ENCODE measurements around the gene UPB1. TPM values are rescaled to one million over a fixed set of nuclear protein-coding genes. Genes with fewer than 3 reads are reported as not detected.

Gene UPB1
- total and polyA plus RNA-seq, 2 experiments from 2014 or later = 0.39 to 1.6 TPM

GRCh38 chr22:24473284-24473683 is 21.8 kb upstream of the UPB1 start:
- Histone ChIP-seq H3K4me2 (no peak overlapping the region), H2AFZ (no peak overlapping the region), H3K27me3 (no peaks in the 10 kb centered on the region), H3K4me1 (ENCODE audit: insufficient read depth) (no peaks in the 10 kb centered on the region), H3K79me2 (no peaks in the 10 kb centered on the region), H3K36me3 (replicated peaks; ENCODE audit: insufficient read depth, low read depth) (no peaks in the 10 kb centered on the region), H4K20me1 (ENCODE audit: insufficient read depth, poor library complexity, severe bottlenecking) (no peaks in the 10 kb centered on the region), H3K9me3 (ENCODE audit: low read depth) (no peaks in the 10 kb centered on the region), H3K27ac (no peak overlapping the region), H3K9me2 (replicated peaks; ENCODE audit: insufficient read depth) (no peaks in the 10 kb centered on the region), H3K4me3 (no peak overlapping the region)
- no peak for DNase-seq (ENCODE audit: low spot score)
- TF ChIP-seq CTCF (IDR thresholded peaks at IDR 0.05; ENCODE audit: poor library complexity) (no peak), EZH2phosphoT487 (IDR thresholded peaks at IDR 0.05; ENCODE audit: low read depth, severe bottlenecking, unreplicated experiment) (no peak), EZH2 (IDR thresholded peaks at IDR 0.05; ENCODE audit: borderline replicate concordance) (no peak)

GRCh38 chr22:24474221-24474620 is 20.9 kb upstream of the UPB1 start:
- Histone ChIP-seq H3K4me3 (no peak overlapping the region), H3K36me3 (replicated peaks; ENCODE audit: insufficient read depth, low read depth) (no peaks in the 10 kb centered on the region), H3K9me3 (ENCODE audit: low read depth) (no peaks in the 10 kb centered on the region), H3K79me2 (no peaks in the 10 kb centered on the region), H3K27me3 (no peaks in the 10 kb centered on the region), H2AFZ (no peak overlapping the region), H4K20me1 (ENCODE audit: insufficient read depth, poor library complexity, severe bottlenecking) (no peaks in the 10 kb centered on the region), H3K4me2 (no peak overlapping the region), H3K4me1 (ENCODE audit: insufficient read depth) (no peaks in the 10 kb centered on the region), H3K27ac (no peak overlapping the region), H3K9me2 (replicated peaks; ENCODE audit: insufficient read depth) (no peaks in the 10 kb centered on the region)
- TF ChIP-seq CTCF (IDR thresholded peaks at IDR 0.05; ENCODE audit: poor library complexity) (no peak), EZH2 (IDR thresholded peaks at IDR 0.05; ENCODE audit: borderline replicate concordance) (no peak), EZH2phosphoT487 (IDR thresholded peaks at IDR 0.05; ENCODE audit: low read depth, severe bottlenecking, unreplicated experiment) (no peak)
- 38% methylated on average over 3 of the region's 3 CpGs for WGBS (ENCODE audit: low lambda C conversion rate, missing lambda C conversion rate)
- DNase-seq (ENCODE audit: low spot score) = peak; percentile 34

- Histone ChIP-seq H3K9me2 (replicated peaks; ENCODE audit: insufficient read depth) (no peaks in the 10 kb centered on the region), H2AFZ (no peak overlapping the region), H3K36me3 (replicated peaks; ENCODE audit: insufficient read depth, low read depth) (no peaks in the 10 kb centered on the region), H3K27ac (no peak overlapping the region), H3K27me3 (no peaks in the 10 kb centered on the region), H3K9me3 (ENCODE audit: low read depth) (no peaks in the 10 kb centered on the region), H3K79me2 (no peaks in the 10 kb centered on the region), H3K4me1 (ENCODE audit: insufficient read depth) (no peaks in the 10 kb centered on the region), H4K20me1 (ENCODE audit: insufficient read depth, poor library complexity, severe bottlenecking) (no peaks in the 10 kb centered on the region), H3K4me3 (no peak overlapping the region), H3K4me2 (no peak overlapping the region)
- WGBS (ENCODE audit: low lambda C conversion rate, missing lambda C conversion rate) = 78% methylated on average over 5 of the region's 5 CpGs
- DNase-seq (ENCODE audit: low spot score) = no peak
- TF ChIP-seq CTCF (IDR thresholded peaks at IDR 0.05; ENCODE audit: poor library complexity) = no peak
- no peak for TF ChIP-seq EZH2 (IDR thresholded peaks at IDR 0.05; ENCODE audit: borderline replicate concordance)
- TF ChIP-seq EZH2phosphoT487 (IDR thresholded peaks at IDR 0.05; ENCODE audit: low read depth, severe bottlenecking, unreplicated experiment) = no peak
Measured at GRCh38 chr22:24474649-24475255, 20.4 kb upstream of the UPB1 start.

Measured in hepatocyte (in vitro differentiated cells).